Mesenchymal stem cell (in vitro differentiated cells and primary cell): ENCODE data around the gene HTT.

Experiments used
- DNase-seq: peaks from one replicate; pipeline ENCODE4 v3.0.0-alpha.2; 2013
- H2AFZ ChIP-seq: one replicate; pipeline ENCODE4 v1.6.1; 2013; ENCODE audit warnings: low read depth, mild to moderate bottlenecking, control low read depth, inconsistent platforms, low read length, moderate library complexity
- H2AK5ac ChIP-seq: 2 replicates; pipeline ENCODE4 v1.6.1; 2013; ENCODE audit warnings: low read length, moderate library complexity, mild to moderate bottlenecking, inconsistent platforms; ENCODE audit not compliant: severe bottlenecking
- H2BK120ac ChIP-seq: one replicate; pipeline ENCODE4 v1.6.1; 2013; ENCODE audit warnings: low read depth, mild to moderate bottlenecking, inconsistent platforms, low read length, moderate library complexity
- H2BK12ac ChIP-seq, 2 experiments: one replicate each; pipeline ENCODE4 v1.6.1; 2013; ENCODE audit warnings: inconsistent platforms in 2 of 2, low read length in 2 of 2, mild to moderate bottlenecking in 2 of 2, moderate library complexity in 2 of 2, control low read depth in 1 of 2
- H2BK15ac ChIP-seq: one replicate; pipeline ENCODE4 v1.6.1; 2013; ENCODE audit warnings: mild to moderate bottlenecking, low read depth, inconsistent platforms; ENCODE audit not compliant: poor library complexity, severe bottlenecking
- H2BK5ac ChIP-seq: 2 replicates; pipeline ENCODE4 v1.6.1; 2013; ENCODE audit warnings: low read depth, mild to moderate bottlenecking, low read length, control low read depth, inconsistent platforms; ENCODE audit not compliant: poor library complexity, severe bottlenecking
- H3K14ac ChIP-seq, 2 experiments: one replicate each; pipeline ENCODE4 v1.6.1; 2013; ENCODE audit warnings: inconsistent platforms in 2 of 2, low read length in 2 of 2, control low read depth in 1 of 2, mild to moderate bottlenecking in 1 of 2, moderate library complexity in 1 of 2
- H3K18ac ChIP-seq, 2 experiments: one replicate each; pipeline ENCODE4 v1.6.1; 2013; ENCODE audit warnings: inconsistent platforms in 2 of 2, low read length in 2 of 2, control low read depth in 1 of 2, low read depth in 1 of 2, mild to moderate bottlenecking in 1 of 2
- H3K23ac ChIP-seq, 2 experiments: one replicate each; pipeline ENCODE4 v1.6.1; 2013; ENCODE audit warnings: inconsistent platforms in 2 of 2, low read length in 2 of 2, mild to moderate bottlenecking in 2 of 2, moderate library complexity in 2 of 2, control low read depth in 1 of 2
- H3K27ac ChIP-seq: 2 replicates; pipeline ENCODE4 v1.5.1; 2013; ENCODE audit warnings: mild to moderate bottlenecking, moderate library complexity, low read length, control low read depth, inconsistent platforms; ENCODE audit not compliant: poor library complexity, severe bottlenecking
- H3K27me3 ChIP-seq, 2 experiments: 2 replicates each; pipeline versions ENCODE4 v1.6.1 to v1.7.0; 2013; ENCODE audit warnings: low read length in 2 of 2, mild to moderate bottlenecking in 2 of 2, moderate library complexity in 2 of 2, control low read depth in 1 of 2, inconsistent platforms in 1 of 2; ENCODE audit not compliant: control insufficient read depth in 1 of 2, insufficient read depth in 1 of 2
- H3K36me3 ChIP-seq, 2 experiments: 2 replicates each; pipeline versions ENCODE4 v1.6.1 to v1.7.0; 2013; ENCODE audit warnings: low read length in 2 of 2, control low read depth in 1 of 2, inconsistent platforms in 1 of 2, low read depth in 1 of 2, mild to moderate bottlenecking in 1 of 2; ENCODE audit not compliant: insufficient read depth in 2 of 2, control insufficient read depth in 1 of 2
- H3K4ac ChIP-seq, 2 experiments: one replicate each; pipeline ENCODE4 v1.6.1; 2013; ENCODE audit warnings: inconsistent platforms in 2 of 2, low read length in 2 of 2, mild to moderate bottlenecking in 2 of 2, moderate library complexity in 2 of 2, control low read depth in 1 of 2, low read depth in 1 of 2
- H3K4me1 ChIP-seq: 2 replicates; pipeline ENCODE4 v1.6.1; 2013; ENCODE audit warnings: low read depth, low read length, control low read depth; ENCODE audit not compliant: control insufficient read depth, insufficient read depth
- H3K4me2 ChIP-seq: 2 replicates; pipeline ENCODE4 v1.6.1; 2013; ENCODE audit warnings: low read length, mild to moderate bottlenecking, inconsistent platforms; ENCODE audit not compliant: poor library complexity, severe bottlenecking
- H3K4me3 ChIP-seq, 2 experiments: 2 replicates each; pipeline versions ENCODE4 v1.5.1 to v1.7.0; 2013; ENCODE audit warnings: low read length in 2 of 2, mild to moderate bottlenecking in 2 of 2, control low read depth in 1 of 2, low read depth in 1 of 2; ENCODE audit not compliant: insufficient read depth in 1 of 2
- H3K79me1 ChIP-seq: replicated peaks from 2 replicates; pipeline ENCODE4 v1.6.1; 2013; ENCODE audit warnings: mild to moderate bottlenecking, control low read depth, low read length, inconsistent platforms; ENCODE audit not compliant: poor library complexity, severe bottlenecking
- H3K9ac ChIP-seq: 2 replicates; pipeline ENCODE4 v1.7.0; 2013; ENCODE audit warnings: mild to moderate bottlenecking, low read length, moderate library complexity
- H3K9me3 ChIP-seq: 2 replicates; pipeline ENCODE4 v1.7.0; 2013; ENCODE audit warnings: mild to moderate bottlenecking, low read length; ENCODE audit not compliant: control insufficient read depth
- H4K8ac ChIP-seq: one replicate; pipeline ENCODE4 v1.6.1; 2013; ENCODE audit warnings: inconsistent platforms, mild to moderate bottlenecking, low read length, moderate library complexity
- H4K91ac ChIP-seq: one replicate; pipeline ENCODE4 v1.6.1; 2013; ENCODE audit warnings: mild to moderate bottlenecking, low read length, inconsistent platforms
- WGBS: methylation state at CpG from one replicate; pipeline ENCODE4 v1.1.7; 2013; ENCODE audit warnings: mixed read lengths; 5-methylcytosine and 5-hydroxymethylcytosine counted together

HTT gene

DNA sequence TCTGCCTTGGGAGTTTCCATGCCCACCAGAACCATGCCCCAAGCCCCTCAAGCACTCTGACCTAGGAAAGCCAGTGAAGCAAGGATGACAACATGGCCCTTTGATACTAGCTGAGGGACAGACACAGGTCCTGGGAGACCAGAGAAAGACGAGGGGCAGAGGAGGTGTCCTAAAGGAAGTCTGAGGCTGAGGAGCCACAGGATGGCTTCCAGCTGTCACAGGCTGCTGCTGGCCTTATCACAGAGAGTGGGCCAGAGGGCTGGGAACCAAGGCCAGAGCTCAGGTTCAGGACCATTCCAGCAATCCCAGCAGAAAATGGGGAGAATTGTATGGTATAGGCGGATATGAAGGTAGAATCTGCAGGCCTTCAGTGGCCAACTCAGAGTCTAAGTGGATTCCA is 142.8 kb downstream of the HTT start:
- Histone ChIP-seq H3K4me1 (no peaks in the 10 kb centered on the region), H3K27me3 (no peaks in the 10 kb centered on the region), H3K9me3 (no peaks in the 10 kb centered on the region), H2BK120ac (no peak overlapping the region), H3K27ac (no peak overlapping the region), H2BK5ac (no peak overlapping the region), H3K23ac (no peak overlapping the region), H3K4me3 (no peak overlapping the region), H3K4ac (no peak overlapping the region), H2AFZ (no peak overlapping the region), H2BK12ac (no peak overlapping the region), H3K36me3 (peaks cover 71 to 95% of the 10 kb centered on the region in 2 experiments), H3K18ac (no peak overlapping the region), H3K14ac (no peak overlapping the region), H2AK5ac (no peak overlapping the region), H4K8ac (no peak overlapping the region), H3K79me1 (peaks cover 6% of the 10 kb centered on the region), H2BK15ac (no peak overlapping the region), H4K91ac (no peak overlapping the region), H3K4me2 (no peak overlapping the region), H3K9ac (no peak overlapping the region)
- WGBS: 98% methylated on average over 2 of the region's 2 CpGs
- no peak for DNase-seq

- Histone ChIP-seq H3K4me3 (no peak overlapping the region), H3K4ac (no peak overlapping the region), H3K14ac (no peak overlapping the region), H2BK12ac (no peak overlapping the region), H3K9me3 (no peaks in the 10 kb centered on the region), H2AK5ac (no peak overlapping the region), H3K4me2 (no peak overlapping the region), H4K91ac (no peak overlapping the region), H3K4me1 (no peaks in the 10 kb centered on the region), H3K27ac (no peak overlapping the region), H3K23ac (no peak overlapping the region), H3K9ac (no peak overlapping the region), H3K27me3 (no peaks in the 10 kb centered on the region), H3K18ac (no peak overlapping the region), H3K36me3 (peaks cover 69 to 95% of the 10 kb centered on the region in 2 experiments), H2BK15ac (no peak overlapping the region), H2BK5ac (no peak overlapping the region), H2AFZ (no peak overlapping the region), H2BK120ac (no peak overlapping the region), H4K8ac (no peak overlapping the region), H3K79me1 (peaks cover 6% of the 10 kb centered on the region)
- WGBS: 97% methylated on average over 14 of the region's 16 CpGs
- no peak for DNase-seq
These were observed 143.3 kb downstream of the HTT start for GRCh38 chr4:3217771-3218170.

DNA sequence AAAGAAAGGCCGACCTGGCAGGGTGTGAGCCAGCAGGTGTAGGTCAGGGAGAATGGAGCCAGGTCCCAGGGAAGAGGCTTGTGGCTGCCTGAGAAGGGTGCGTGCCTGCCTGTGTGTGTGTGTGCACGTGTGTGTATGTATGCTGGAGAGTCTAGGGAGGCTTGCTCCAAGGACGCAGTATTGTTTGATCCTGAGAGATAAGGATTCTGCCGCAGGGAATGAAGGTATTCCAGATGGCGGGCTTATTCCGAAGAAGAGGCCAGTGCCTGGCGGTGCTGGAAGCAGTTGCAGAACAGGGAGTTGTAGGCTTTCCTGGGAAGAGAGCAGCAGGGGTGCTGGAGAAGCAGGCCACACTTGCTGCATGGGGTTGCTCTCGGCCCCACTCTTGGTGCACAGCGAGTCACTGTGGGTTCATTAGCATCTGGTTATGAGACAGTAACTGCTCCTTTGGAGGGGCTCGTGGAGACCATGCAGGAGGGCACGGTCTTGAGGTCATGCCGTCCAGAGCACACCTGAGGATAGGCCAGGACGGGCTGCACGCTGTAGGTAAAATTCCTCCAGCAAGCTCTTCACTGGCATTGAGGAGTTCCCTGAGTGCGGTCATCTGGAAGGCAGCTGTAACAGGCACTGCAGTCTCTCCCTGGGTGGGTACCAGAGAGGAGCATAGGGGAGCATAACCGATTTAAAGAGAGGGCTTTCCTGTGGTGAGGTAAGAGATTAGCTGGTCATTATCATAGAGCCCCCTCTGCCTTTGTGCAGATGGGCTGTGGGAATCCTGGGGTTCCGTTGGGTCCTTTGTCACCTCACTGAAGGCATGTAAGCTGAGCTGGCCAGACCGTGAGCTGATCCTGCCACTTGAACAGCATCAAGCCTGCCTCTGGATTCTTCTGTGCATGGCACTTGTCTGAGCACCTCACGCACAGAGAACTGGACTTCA is 144.6 kb downstream of the HTT start:
- Histone ChIP-seq H3K4me3 (no peak overlapping the region), H3K23ac (no peak overlapping the region), H4K91ac (no peak overlapping the region), H3K9ac (no peak overlapping the region), H3K79me1 (peaks cover 3% of the 10 kb centered on the region), H3K27ac (no peak overlapping the region), H3K18ac (no peak overlapping the region), H3K14ac (no peak overlapping the region), H3K4me1 (no peaks in the 10 kb centered on the region), H3K4ac (peak overlapping the region in 1 of 2 experiments; percentile 7), H3K36me3 (peaks cover 66 to 95% of the 10 kb centered on the region in 2 experiments), H3K9me3 (no peaks in the 10 kb centered on the region), H2BK5ac (no peak overlapping the region), H3K27me3 (no peaks in the 10 kb centered on the region), H2AFZ (no peak overlapping the region), H2BK120ac (no peak overlapping the region), H4K8ac (no peak overlapping the region), H3K4me2 (no peak overlapping the region), H2BK15ac (peak overlapping the region; percentile 1), H2BK12ac (no peak overlapping the region), H2AK5ac (no peak overlapping the region)
- 96% methylated on average over 20 of the region's 20 CpGs for WGBS
- no peak for DNase-seq

GRCh38 chr4:3219761-3220475 is 145.4 kb downstream of the HTT start:
- no peak for DNase-seq
- no peak overlapping the region for H2AFZ ChIP-seq
- no peak overlapping the region for H2BK15ac ChIP-seq
- H3K4me2 ChIP-seq: no peak overlapping the region
- no peak overlapping the region for H3K4ac ChIP-seq
- H3K14ac ChIP-seq: no peak overlapping the region
- H4K91ac ChIP-seq: no peak overlapping the region
- no peaks in the 10 kb centered on the region for H3K27me3 ChIP-seq
- H3K27ac ChIP-seq: no peak overlapping the region
- no peak overlapping the region for H3K4me3 ChIP-seq
- no peak overlapping the region for H2BK120ac ChIP-seq
- H4K8ac ChIP-seq: no peak overlapping the region
- no peak overlapping the region for H2BK5ac ChIP-seq
- peaks cover 74 to 95% of the 10 kb centered on the region in 2 experiments for H3K36me3 ChIP-seq
- no peak overlapping the region for H3K23ac ChIP-seq
- H3K9me3 ChIP-seq: no peaks in the 10 kb centered on the region
- peaks cover 3% of the 10 kb centered on the region for H3K79me1 ChIP-seq
- no peak overlapping the region for H2BK12ac ChIP-seq
- no peak overlapping the region for H2AK5ac ChIP-seq
- WGBS: 89% methylated on average over 7 of the region's 9 CpGs
- no peak overlapping the region for H3K9ac ChIP-seq
- H3K4me1 ChIP-seq: no peaks in the 10 kb centered on the region
- H3K18ac ChIP-seq: no peak overlapping the region
